GM18858 (cell line): ENCODE results near the gene HHIPL2.
"Not testable (repeated sequence)": the region's sequence is repeated elsewhere in the genome, so short reads cannot be mapped to it uniquely, and the experiment has no call there.

Source experiments
- ATAC-seq: cut with Tn5 transposase; IDR thresholded peaks from one replicate; pipeline ENCODE4 v1.9.1; 2021; ENCODE audit not compliant: unreplicated experiment

HHIPL2 gene

DNA sequence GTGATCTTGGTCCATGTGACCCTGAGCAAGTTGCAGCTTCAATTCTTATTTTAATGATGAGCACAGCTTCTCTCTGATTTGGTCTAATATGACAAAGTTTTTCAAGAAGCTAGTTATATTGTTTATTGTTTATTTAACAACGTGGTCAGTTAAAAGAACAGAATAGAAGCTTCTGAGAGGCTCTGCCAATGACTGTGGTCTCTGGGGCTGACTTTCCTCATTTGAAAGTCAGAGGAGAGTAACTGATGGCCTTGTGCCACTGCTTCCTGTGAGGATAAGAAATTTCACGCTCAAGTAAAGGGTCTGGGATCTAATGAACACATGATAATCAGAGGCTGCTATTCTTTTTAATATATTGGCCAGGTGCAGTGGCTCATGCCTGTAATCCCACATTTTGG is 7.3 kb downstream of the HHIPL2 start:
- no peak for ATAC-seq

DNA sequence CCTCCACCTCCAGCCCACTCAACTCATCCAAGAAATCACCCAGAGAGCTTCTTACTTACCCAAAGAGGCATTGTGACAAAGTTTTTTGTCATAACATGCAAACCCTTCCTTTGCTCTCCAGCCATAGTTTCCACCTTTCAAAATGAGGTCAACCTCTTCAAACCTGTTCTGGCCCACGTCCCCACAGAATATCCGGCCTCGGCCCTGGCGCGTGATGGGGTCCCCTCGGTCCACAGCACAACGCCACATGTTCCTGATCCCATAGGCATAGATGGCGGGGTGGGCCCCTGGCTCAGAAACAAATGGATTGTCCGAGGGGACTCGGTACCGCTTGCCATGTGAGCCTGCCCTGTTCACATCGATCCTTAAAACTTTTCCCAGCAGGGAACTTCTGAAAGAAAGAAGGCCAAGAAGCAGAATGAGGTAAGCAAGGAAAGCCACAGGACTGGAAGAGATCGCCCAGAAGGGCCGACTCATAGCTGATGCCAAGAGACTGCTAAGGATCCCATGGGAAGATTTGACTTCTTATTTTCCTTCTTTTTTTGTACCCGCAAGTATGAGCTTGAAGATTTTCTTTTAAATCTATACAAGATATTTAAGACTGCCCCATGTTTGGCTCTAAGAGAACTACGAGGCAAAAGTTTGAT is 7.8 kb downstream of the HHIPL2 start:
- no peak for ATAC-seq

DNA sequence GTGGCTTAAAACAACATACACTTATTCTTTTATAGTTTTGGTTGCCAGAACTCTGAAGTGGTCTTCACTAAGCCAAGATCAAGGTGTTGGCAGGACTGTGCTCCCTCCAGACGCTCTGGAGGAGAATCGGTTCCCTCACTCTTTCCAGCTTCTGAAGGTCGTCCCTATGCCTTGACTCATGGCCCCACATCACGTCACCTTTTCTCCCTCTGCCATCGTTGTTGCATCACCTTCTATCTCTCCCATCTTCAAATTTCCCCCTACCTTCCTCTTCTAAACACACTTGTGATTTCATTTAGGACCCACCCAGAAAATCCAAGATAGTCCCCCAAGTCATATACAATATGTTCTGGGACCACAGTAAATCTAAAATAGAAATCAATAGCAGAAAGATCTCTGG is 12.4 kb downstream of the HHIPL2 start:
- ATAC-seq: no peak

DNA sequence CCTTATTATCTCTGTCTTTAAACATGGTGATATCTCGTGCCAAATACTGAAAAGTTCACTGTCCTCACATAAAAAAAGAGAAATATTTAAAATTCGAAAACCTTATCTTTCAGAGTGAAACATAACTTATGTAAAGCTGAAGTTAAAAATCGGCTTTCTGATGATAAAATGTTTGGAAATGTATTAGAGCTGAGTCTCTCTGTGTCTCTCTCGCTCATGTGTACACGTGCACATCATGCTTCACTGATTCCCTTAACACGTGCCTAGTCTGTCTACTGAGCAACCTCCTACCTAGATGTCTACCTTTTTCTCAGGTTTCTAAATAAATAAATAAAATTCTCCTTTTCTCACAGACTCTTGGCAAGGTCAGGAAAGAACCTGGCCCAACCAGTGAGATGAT is 17.1 kb downstream of the HHIPL2 start:
- no peak for ATAC-seq

DNA sequence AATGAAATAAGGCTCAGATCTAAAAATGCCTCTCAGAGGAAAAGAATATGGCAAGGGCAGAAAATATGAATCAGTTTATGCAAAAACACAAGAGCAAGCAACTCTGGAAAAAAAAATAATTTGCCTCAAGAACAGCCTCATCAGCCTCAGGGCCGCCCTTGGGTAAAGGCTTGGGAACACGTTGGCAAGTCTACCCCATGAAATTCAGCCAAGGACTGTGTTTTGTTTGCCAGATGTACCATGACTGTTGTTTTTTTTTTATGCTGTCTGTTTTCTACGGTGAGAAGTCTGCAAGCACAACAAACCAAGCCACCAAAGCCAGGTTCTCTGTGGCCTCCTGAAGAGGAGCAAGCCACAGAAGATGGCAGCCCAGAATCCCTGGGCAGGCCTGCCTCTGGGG is 18.0 kb downstream of the HHIPL2 start:
- no peak for ATAC-seq

DNA sequence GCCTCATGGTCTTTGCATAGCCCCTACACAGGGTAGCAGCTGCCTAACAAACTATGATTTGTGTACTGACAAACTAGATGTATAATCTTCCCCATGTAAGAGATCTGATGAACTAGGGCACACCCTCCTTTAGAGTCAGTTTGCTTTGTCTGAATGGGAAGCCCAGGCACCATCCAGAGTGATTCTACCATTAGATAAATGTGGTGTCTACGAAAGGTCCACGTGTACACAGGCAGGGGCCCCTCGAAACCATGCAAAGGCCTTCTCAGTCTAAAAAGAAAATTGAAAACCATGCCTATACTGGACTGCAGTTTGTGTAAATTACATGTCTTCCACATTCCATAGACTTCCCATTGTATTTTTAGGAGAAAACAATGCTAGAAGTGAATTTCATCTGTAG is 18.7 kb downstream of the HHIPL2 start:
- ATAC-seq: no peak

DNA sequence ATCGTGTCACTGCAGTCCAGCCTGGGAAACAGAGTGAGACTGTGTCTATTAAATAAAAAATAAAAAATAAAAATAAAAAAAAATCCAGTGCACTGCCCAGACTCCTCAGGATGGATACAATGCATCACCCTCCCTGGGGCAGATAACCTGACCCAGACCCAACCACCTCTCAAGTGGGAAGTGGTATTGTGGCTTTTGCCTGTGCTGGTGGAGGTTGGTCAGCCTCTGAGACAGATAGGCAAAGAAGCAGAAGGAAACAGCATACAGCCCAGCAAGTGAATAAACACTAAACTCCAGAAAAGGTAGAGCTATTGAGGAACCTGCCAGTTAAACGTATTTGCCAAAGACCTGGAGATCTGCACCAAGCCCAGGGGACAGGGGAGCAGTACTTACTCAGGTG is 22.0 kb downstream of the HHIPL2 start:
- no peak for ATAC-seq

DNA sequence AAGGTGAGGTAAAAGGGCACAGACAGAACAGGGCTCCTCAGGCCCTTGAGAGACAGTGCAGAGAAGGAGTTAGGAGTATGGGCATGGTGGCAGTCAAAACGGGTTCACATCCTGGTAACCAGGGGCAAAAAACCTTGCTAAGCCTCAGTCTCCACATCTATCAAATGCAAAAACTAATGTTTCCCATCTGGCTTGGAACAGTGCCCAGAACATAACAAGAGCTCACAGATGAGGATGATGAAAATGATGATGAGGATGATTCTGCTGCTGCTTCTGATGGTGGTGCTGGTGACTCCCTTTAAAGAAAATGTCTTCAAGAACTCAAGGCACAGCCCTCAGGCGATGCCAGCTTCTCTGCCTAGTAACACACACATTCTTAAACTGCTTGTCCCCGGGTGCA is 24.1 kb downstream of the HHIPL2 start:
- no peak for ATAC-seq

DNA sequence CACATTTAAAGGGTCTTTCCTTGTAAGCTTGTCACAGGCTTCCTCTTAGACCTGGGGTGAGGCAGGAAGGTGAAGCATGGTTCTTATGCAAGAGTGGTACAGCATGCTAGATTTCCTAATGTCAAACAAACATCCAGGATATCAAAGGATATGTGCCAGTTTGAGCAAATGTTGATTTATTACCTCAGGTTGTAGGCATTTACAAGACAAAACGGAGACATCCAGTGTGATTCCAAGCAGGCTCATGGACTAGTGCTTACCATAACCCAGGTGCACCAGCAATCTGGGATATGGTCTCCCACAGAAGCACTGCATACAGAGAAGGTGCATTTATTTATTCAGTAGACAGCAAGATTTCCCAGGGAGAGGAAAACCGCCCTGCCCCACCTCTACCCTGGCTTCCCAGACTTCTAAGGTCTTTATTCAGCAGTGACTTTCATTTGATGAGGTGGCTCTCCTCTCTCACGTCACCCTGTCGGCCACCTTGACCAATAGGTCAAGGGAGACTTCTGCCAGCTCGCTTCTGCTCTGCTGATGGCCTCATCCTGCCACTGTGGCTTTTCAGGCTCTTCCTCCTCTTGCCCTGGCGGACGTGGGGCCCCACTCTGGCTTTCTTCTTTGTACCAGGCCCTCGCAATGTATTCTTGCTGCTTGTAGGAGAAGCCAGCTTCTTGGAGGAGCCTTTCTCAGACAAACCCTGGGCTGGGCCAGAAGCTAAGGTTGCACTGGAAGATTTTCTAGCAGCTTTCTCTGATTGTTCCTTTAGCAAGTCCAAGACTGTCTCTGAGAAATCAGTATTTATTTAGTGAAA is 25.6 kb downstream of the HHIPL2 start:
- ATAC-seq: no peak

DNA sequence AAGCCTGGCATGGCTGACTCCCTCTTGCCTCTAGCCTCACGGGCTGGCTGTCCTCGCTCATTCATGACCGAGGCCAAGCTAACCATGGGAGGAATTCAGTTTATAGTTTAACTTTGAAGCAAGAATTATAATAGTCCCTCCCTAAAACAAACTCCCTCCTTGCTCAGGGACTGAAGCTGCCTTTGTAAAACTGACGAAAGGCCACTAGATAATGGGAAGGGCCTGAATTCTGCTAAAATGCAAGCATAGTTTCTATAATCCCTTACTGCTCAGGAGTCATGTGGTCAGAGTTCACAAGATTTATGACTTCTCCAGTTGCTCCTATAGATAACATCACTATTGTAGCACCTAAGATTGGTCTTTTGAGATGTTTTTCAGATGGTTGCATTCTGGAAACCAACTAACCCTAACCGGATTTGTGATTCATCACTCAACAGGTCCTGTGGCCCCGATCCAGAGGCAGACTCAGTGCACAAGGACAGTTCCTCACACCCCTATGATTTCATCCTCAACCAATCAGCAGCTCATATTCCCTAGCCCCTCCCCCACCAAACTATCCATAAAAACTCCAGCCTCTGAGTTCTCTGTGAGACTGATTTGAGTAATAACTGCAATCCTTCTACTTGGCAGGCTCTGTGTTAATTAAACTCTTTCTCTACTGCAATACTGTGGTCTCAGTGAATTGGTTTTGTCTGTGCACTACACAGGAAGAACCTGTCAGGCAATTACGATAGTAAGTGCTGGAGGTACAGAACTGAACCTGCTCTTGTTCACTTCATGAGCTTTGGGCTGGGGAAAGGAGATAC is 26.4 kb downstream of the HHIPL2 start:
- no peak for ATAC-seq

DNA sequence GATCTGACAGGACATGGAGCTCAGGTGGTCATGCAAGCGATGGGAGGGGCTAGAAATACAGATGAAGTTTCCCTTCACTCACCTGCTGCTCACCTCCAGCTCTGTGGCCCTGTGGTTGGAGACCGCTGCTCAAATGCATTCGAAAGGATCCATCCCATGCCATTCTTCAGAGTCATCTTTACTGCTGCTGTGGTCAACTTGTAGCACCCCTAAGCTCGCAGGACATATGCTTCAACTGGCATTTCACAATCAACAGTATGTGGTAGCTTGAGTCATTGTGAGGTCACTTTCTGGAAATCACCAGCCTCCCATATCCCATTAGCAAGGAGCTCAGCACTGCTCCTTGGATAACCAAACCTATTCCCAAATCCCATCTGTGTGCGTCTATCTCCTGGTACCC is 58.4 kb downstream of the HHIPL2 start:
- not testable (repeated sequence) for ATAC-seq

DNA sequence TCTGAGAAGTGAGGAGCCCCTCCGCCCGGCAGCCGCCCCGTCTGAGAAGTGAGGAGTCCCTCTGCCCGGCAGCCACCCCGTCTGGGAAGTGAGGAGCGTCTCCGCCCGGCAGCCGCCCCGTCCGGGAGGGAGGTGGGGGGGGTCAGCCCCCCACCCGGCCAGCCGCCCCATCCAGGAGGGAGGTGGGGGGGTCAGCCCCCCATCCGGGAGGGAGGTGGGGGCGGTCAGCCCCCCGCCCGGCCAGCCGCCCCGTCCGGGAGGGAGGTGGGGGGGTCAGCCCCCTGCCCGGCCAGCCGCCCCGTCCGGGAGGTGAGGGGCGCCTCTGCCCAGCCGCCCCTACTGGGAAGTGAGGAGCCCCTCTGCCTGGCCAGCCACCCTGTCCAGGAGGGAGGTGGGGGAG is 60.1 kb downstream of the HHIPL2 start:
- ATAC-seq: not testable (repeated sequence)

DNA sequence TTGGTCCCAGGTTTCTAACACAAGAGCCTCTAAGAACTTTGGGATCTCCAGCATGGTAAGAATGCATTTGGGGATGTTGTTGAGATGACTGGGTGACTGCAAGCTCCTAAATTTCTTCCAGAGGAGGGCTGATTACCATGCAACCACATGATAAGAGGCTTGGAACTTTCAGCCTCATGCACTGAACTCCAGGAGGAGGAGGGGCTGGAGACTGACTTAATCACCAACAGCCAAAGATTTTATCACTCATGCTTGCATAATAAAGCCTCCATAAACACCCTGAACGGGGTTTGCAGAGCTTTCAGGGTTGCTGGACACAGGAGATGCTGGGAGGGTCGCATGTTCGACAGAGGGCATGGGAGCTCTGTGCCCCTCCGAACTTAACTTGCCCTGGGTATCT is 63.9 kb downstream of the HHIPL2 start:
- ATAC-seq: not testable (repeated sequence)

DNA sequence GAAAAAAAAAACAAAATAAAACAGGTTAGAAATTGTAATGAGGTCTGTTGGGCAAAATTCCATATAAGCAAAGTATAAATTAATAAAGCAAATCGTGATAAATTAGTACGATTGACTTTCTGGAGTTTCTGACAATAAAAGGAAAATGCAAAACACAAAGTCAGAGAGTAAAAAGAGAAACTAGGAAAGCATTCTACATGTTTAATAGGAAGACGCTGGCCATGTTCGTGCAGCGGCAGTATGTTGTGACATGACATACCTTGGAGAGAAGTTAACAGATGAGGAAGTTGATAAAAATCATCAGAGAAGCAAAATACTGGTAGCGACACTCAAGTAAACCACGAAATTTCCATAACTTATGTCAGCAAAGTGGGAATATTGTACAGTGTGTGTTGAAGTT is 68.3 kb downstream of the HHIPL2 start:
- not testable (repeated sequence) for ATAC-seq

DNA sequence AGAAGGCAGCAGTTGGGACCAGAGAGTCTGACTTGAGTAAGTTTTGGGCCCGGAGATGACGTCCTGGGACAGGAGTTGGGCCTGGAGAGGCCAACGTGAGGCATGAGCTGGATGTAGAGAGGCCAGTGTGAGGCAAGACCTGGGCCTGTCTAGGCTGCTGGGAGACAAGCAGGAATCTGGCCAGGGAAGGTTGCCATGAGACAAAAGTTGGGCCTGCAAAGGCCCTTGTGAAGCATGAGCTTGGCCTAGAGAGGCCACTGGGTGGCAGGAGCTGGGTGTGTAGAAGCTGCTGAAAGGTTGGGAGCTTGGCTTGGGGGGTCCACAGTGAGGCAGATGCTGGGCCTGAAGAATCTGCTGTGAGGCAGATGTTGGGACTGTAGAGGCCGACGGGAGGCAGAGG is 71.5 kb downstream of the HHIPL2 start:
- not testable (repeated sequence) for ATAC-seq

DNA sequence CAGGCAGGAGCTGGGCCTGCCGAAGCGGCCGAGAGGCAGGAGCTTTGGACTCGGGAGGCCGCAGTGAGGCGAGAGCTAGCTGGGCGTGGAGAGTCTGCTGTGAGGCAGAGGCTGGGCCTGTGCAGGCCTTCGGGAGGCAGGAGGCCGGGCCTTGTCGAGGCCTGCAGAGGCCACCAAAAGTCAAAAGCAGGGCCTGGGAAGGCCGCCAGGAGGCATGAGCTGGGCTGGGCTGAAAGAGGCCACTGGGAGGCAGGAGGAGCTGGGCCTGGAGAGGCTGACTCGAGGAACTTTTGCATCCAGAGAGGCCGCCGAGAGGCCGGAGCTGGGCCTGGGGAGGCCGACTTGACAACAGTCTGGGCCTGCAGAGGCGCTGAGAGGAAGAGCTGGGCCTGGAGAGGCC is 74.2 kb downstream of the HHIPL2 start:
- not testable (repeated sequence) for ATAC-seq

DNA sequence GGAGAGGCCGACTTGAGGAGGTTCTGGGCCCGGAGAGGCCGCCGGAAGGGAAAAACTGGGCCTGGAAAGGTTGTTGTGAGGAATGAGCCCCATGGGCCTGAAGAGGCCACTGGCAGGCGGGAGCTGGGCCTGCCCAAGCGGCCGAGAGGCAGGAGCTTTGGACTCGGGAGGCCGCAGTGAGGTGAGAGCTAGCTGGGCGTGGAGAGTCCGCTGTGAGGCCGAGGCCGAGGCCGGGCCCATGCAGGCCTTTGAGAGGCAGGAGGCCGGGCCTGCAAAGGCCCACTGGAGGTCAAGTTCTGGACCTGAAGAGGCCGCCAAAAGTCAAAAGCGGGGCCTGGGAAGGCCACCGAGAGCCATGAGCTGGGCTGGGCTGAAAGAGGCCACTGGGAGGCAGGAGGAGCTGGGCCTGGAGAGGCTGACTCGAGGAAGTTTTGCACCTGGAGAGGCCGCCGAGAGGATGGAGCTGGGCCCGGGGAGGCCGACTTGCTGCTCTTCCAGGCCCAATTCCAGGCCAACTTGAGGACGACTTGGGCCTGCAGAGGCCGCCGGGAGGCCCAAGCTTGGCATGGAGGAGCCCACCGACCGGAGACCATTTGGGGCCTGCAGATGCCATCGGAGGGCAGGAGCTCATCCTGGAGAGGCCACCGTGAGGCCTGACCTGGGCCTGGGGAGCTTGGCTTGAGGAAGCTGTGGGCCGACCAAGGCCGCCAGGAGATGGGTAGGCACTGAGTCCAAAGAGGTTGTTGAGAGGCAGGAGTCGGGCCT is 74.9 kb downstream of the HHIPL2 start:
- ATAC-seq: not testable (repeated sequence)
